ENCODE results near the gene ANGPT4.

Gene ANGPT4

DNA sequence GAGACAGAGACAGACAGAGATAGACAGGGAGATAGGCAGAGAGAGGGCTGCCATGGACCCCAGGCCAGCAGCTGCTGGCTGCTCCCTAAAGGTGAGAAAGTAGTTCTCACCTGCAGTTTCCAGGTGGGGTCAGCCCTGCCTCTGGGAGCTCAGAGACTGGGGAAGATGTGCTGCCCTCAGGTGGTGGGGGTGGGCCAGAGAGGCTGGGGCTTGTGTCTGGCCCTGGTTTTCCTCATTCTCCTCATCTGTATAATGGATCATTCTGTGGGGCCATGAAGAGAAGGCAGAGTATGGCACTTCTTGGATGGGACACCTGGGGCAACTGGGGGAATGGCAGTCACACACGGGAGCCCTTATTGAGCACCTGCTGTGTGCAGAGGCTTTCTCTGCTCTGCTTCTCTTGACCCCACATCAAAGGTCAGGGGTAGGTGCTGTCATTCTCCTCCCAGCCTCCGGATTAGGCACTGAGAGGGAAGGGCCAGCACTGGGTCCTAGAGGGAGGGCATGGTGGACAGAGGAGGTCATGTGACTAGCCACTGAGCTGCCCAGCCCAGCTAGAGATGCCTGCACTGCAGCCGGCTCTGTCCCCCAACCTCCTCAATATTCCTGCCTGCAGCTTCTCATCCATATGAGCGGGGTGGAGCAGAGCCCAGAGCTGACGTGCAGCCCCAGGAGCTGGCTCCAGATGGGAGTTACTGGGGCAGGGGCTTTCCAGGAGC, 4.1 kb downstream of the ANGPT4 start:
- no peak for ATAC-seq (ENCODE audit: insufficient read depth, low read depth)
- Histone ChIP-seq H3K9ac (ENCODE audit: low read depth, low read length) (no peak overlapping the region), H3K4me3 (ENCODE audit: low read depth in 1 of 2, low read length in 2 of 2) (no peak overlapping the region), H2AFZ (ENCODE audit: low read depth, low read length) (no peak overlapping the region), H3K79me2 (ENCODE audit: insufficient read depth, low read length) (no peaks in the 10 kb centered on the region), H3K27ac (ENCODE audit: low read length) (no peak overlapping the region), H3K36me3 (ENCODE audit: insufficient read depth, low read length) (no peaks in the 10 kb centered on the region), H3K4me2 (ENCODE audit: insufficient read depth, low read length) (no peak overlapping the region), H3K9me3 (ENCODE audit: insufficient read depth, low read length, severe bottlenecking) (no peaks in the 10 kb centered on the region), H3K27me3 (ENCODE audit: insufficient read depth, low read length, poor library complexity) (peaks cover 24% of the 10 kb centered on the region), H4K20me1 (ENCODE audit: insufficient read depth, low read length) (peaks cover 8% of the 10 kb centered on the region), H3K4me1 (ENCODE audit: insufficient read depth, low read length) (no peaks in the 10 kb centered on the region)
- no peak for DNase-seq
- TF ChIP-seq, protein P1, sequence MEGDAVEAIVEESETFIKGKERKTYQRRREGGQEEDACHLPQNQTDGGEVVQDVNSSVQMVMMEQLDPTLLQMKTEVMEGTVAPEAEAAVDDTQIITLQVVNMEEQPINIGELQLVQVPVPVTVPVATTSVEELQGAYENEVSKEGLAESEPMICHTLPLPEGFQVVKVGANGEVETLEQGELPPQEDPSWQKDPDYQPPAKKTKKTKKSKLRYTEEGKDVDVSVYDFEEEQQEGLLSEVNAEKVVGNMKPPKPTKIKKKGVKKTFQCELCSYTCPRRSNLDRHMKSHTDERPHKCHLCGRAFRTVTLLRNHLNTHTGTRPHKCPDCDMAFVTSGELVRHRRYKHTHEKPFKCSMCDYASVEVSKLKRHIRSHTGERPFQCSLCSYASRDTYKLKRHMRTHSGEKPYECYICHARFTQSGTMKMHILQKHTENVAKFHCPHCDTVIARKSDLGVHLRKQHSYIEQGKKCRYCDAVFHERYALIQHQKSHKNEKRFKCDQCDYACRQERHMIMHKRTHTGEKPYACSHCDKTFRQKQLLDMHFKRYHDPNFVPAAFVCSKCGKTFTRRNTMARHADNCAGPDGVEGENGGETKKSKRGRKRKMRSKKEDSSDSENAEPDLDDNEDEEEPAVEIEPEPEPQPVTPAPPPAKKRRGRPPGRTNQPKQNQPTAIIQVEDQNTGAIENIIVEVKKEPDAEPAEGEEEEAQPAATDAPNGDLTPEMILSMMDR (IDR thresholded peaks at IDR 0.05; ENCODE audit: borderline replicate concordance, extremely low read depth, low read length, poor library complexity, severe bottlenecking) = no peak
- TF ChIP-seq EZH2 (IDR thresholded peaks at IDR 0.05; ENCODE audit: borderline replicate concordance, low read depth, low read length, severe bottlenecking) = no peak

- H3K9ac ChIP-seq (ENCODE audit: low read depth, low read length) = no peak overlapping the region
- no peaks in the 10 kb centered on the region for H3K4me1 ChIP-seq (ENCODE audit: insufficient read depth, low read length)
- H2AFZ ChIP-seq (ENCODE audit: low read depth, low read length) = no peak overlapping the region
- H3K9me3 ChIP-seq (ENCODE audit: insufficient read depth, low read length, severe bottlenecking) = no peaks in the 10 kb centered on the region
- TF ChIP-seq, protein P1 (IDR thresholded peaks at IDR 0.05; ENCODE audit: borderline replicate concordance, extremely low read depth, low read length, poor library complexity, severe bottlenecking) = no peak
- no peak for TF ChIP-seq EZH2 (IDR thresholded peaks at IDR 0.05; ENCODE audit: borderline replicate concordance, low read depth, low read length, severe bottlenecking)
- ATAC-seq (ENCODE audit: insufficient read depth, low read depth) (no peak), DNase-seq (no peak)
- no peak overlapping the region for H3K4me2 ChIP-seq (ENCODE audit: insufficient read depth, low read length)
- no peak overlapping the region for H3K4me3 ChIP-seq (ENCODE audit: low read depth in 1 of 2, low read length in 2 of 2)
- no peaks in the 10 kb centered on the region for H3K79me2 ChIP-seq (ENCODE audit: insufficient read depth, low read length)
- H3K27ac ChIP-seq (ENCODE audit: low read length) = no peak overlapping the region
- H3K36me3 ChIP-seq (ENCODE audit: insufficient read depth, low read length) = no peaks in the 10 kb centered on the region
- peaks cover 24% of the 10 kb centered on the region for H3K27me3 ChIP-seq (ENCODE audit: insufficient read depth, low read length, poor library complexity)
- H4K20me1 ChIP-seq (ENCODE audit: insufficient read depth, low read length) = peaks cover 7% of the 10 kb centered on the region
Measured at GRCh38 chr20:910870-911770, 5.0 kb downstream of the ANGPT4 start.

DNA sequence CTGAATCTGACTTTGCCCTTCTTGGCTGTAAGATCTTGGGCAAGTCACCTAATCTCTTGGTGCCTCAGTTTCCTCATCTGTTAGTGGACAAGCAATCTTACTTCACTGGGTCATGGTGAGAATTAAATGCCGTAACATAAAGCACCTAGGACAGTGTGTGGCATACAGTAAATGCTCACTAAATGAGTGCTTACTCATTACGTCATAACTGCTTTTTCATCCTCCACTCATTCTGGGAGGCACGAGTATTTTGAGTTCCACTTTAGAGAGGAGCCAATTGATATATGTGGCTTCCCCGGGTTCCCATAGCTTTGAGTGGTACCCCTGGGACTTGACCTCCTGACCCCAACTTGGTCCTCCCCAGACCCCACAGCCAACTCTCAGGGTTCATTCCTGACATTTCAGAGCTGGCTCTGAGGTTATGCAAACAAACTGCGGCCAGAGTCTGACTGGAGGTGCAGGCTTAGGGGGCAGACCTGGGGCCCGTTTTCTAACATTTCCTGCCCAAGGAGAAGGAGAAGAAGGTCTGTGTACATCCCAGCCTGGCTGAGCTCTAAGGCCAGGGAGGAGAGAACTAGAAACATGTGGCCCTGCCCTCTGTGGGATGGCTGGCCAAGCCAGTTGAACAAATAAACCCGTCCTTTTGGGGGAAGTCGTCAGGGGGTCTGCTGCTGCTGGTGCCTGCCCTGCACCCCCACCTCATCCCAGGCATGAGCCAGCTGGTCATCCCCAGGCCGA, 5.8 kb downstream of the ANGPT4 start:
- Histone ChIP-seq H2AFZ (ENCODE audit: low read depth, low read length) (no peak overlapping the region), H3K27ac (ENCODE audit: low read length) (no peak overlapping the region), H4K20me1 (ENCODE audit: insufficient read depth, low read length) (peaks cover 4% of the 10 kb centered on the region), H3K4me2 (ENCODE audit: insufficient read depth, low read length) (no peak overlapping the region), H3K4me3 (ENCODE audit: low read depth in 1 of 2, low read length in 2 of 2) (no peak overlapping the region), H3K4me1 (ENCODE audit: insufficient read depth, low read length) (no peaks in the 10 kb centered on the region), H3K27me3 (ENCODE audit: insufficient read depth, low read length, poor library complexity) (peaks cover 20% of the 10 kb centered on the region), H3K9me3 (ENCODE audit: insufficient read depth, low read length, severe bottlenecking) (no peaks in the 10 kb centered on the region), H3K9ac (ENCODE audit: low read depth, low read length) (no peak overlapping the region), H3K79me2 (ENCODE audit: insufficient read depth, low read length) (no peaks in the 10 kb centered on the region), H3K36me3 (ENCODE audit: insufficient read depth, low read length) (no peaks in the 10 kb centered on the region)
- TF ChIP-seq EZH2 (IDR thresholded peaks at IDR 0.05; ENCODE audit: borderline replicate concordance, low read depth, low read length, severe bottlenecking) = no peak
- TF ChIP-seq, protein P1 (IDR thresholded peaks at IDR 0.05; ENCODE audit: borderline replicate concordance, extremely low read depth, low read length, poor library complexity, severe bottlenecking) = no peak
- DNase-seq (no peak), ATAC-seq (ENCODE audit: insufficient read depth, low read depth) (no peak)
